ENCODE measurements around the gene PTGER1.
A peak's percentile ranks its signal among the peaks of the same experiment; 100 is the strongest.

Gene PTGER1

DNA sequence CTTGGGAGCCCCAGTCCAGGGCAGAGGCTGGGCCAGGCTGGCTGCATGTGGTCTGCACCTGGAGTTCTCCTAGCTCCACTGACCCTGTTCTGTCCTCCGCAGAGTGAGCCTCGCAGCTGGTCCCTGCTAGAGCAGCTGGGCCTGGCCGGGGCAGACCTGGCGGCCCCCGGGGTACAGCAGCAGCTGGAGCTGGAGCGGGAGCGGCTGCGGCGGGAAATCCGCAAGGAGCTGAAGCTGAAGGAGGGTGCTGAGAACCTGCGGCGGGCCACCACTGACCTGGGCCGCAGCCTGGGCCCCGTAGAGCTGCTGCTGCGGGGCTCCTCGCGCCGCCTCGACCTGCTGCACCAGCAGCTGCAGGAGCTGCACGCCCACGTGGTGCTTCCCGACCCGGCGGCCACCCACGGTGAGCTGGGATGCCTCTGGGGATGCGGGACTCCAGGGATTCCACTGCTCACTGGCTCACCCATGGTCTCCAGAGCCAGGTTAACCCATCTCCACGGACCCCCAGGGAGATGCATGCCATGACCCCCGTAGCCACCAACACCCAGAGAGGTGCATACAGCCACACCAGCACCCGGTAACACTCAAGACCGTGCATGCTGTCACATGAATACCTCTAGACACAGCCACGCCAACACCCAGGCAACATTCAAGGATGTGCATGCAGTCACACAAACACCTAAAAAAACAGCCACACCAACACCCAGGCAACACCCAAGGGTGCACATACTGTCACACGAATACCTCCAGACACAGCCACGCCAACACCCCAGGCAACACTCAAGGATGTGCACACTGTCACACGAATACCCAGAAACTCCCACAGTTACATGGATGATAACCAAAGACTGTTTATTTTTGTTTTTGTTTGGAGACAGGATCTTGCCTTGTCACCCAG lies 33.9 kb downstream of the PTGER1 start:
- Histone ChIP-seq H3K27ac (ENCODE audit: low read depth, low read length) (no peak overlapping the region), H3K9me3 (ENCODE audit: control insufficient read depth in 1 of 2, low read length in 2 of 2) (no peaks in the 10 kb centered on the region), H3K4me3 (ENCODE audit: low read depth in 1 of 2, low read length in 2 of 2) (peak overlapping the region in 1 of 2 donors; percentile 48), H3K9ac (ENCODE audit: low read depth in 1 of 2, low read length in 2 of 2) (no peak overlapping the region), H3K36me3 (ENCODE audit: control insufficient read depth in 1 of 2, insufficient read depth in 2 of 2, low read length in 2 of 2) (peaks cover 15 to 31% of the 10 kb centered on the region in 2 donors), H3K4me1 (ENCODE audit: control insufficient read depth in 1 of 2, insufficient read depth in 2 of 2, low read length in 2 of 2) (peaks cover 4 to 18% of the 10 kb centered on the region in 2 donors), H3K27me3 (ENCODE audit: control insufficient read depth in 1 of 2, insufficient read depth in 2 of 2, low read length in 2 of 2) (no peaks in the 10 kb centered on the region)

DNA sequence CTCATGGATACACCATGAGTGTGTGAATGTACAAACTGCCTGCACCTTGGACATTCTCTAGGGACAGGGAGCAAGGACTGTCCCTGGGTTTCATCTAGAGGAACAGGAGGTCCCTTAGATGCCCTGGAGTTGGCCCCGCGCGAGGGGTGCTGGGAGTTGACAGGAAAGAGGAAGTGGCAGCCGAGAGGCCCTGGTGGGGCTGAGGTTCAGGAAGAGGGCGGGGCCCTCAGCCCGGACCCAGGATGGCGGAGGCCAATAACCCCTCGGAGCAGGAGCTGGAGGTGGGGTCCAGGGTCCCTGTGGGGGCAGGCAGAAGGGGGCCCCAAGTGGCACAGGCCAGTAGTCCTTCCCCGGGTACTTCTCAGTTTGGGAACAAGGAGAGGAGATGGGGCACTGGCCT lies 35.1 kb downstream of the PTGER1 start:
- peak overlapping the region in 1 of 2 donors; percentile 38 for H3K9ac ChIP-seq (ENCODE audit: low read depth in 1 of 2, low read length in 2 of 2)
- no peaks in the 10 kb centered on the region for H3K27me3 ChIP-seq (ENCODE audit: control insufficient read depth in 1 of 2, insufficient read depth in 2 of 2, low read length in 2 of 2)
- peaks cover 4 to 23% of the 10 kb centered on the region in 2 donors for H3K4me1 ChIP-seq (ENCODE audit: control insufficient read depth in 1 of 2, insufficient read depth in 2 of 2, low read length in 2 of 2)
- H3K36me3 ChIP-seq (ENCODE audit: control insufficient read depth in 1 of 2, insufficient read depth in 2 of 2, low read length in 2 of 2) = peaks cover 15 to 26% of the 10 kb centered on the region in 2 donors
- H3K4me3 ChIP-seq (ENCODE audit: low read depth in 1 of 2, low read length in 2 of 2) = peak overlapping the region; percentile 48 to 64
- H3K9me3 ChIP-seq (ENCODE audit: control insufficient read depth in 1 of 2, low read length in 2 of 2) = no peaks in the 10 kb centered on the region
- H3K27ac ChIP-seq (ENCODE audit: low read depth, low read length) = no peak overlapping the region

DNA sequence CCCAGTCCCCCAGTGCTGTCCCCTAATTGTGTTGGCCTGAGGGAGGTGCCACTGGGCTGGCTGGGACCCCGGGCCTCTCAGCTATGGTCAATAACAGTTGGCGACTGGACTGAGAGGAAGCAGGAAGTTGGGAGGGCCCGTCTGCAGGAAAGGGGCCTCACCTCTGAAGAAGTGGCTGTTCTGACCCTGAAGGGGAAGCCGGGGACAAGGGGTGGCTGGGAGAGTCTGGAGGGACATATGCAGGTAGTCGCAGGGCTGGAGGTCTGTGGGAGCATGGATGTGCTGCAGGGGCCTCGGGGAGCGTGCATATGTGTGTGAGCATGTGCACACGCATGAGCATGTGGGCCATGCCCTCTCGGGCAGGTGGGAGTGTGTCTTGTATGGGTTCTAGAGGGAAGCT lies 36.1 kb downstream of the PTGER1 start:
- H3K27ac ChIP-seq (ENCODE audit: low read depth, low read length) = no peak overlapping the region
- H3K4me1 ChIP-seq (ENCODE audit: control insufficient read depth in 1 of 2, insufficient read depth in 2 of 2, low read length in 2 of 2) = peaks cover 15 to 34% of the 10 kb centered on the region in 2 donors

DNA sequence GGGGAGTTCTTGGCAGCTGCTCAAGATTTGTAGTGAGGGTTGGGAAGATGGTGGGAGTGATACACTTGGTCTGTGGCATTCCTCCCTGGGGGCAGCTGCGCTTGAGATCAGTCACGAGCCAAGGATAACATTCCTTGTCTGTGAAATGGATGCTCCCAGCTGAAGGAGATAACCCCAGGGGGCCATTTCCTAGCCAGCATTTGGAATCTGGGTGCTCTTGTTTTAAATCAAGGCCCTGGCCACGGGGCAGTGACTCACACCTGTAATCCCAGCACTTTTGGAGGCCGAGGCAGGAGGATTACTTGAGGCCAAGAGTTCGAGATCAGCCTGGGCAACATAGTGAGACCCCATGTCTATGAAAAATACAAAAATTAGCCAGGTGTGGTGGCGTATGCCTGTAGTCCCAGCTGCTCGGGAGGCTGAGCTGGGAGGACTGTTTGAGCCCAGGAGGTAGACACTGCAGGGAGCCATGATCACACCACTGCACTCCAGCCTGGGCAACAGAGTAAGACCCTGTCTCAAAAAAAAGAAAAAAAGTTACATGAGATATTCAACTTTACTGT lies 37.5 kb downstream of the PTGER1 start:
- Histone ChIP-seq H3K27me3 (ENCODE audit: control insufficient read depth in 1 of 2, insufficient read depth in 2 of 2, low read length in 2 of 2) (no peaks in the 10 kb centered on the region), H3K27ac (ENCODE audit: low read depth, low read length) (no peak overlapping the region), H3K4me1 (ENCODE audit: control insufficient read depth in 1 of 2, insufficient read depth in 2 of 2, low read length in 2 of 2) (peaks cover 19 to 38% of the 10 kb centered on the region in 2 donors), H3K36me3 (ENCODE audit: control insufficient read depth in 1 of 2, insufficient read depth in 2 of 2, low read length in 2 of 2) (peaks cover under 1 to 7% of the 10 kb centered on the region in 2 donors), H3K4me3 (ENCODE audit: low read depth in 1 of 2, low read length in 2 of 2) (no peak overlapping the region), H3K9me3 (ENCODE audit: control insufficient read depth in 1 of 2, low read length in 2 of 2) (no peaks in the 10 kb centered on the region), H3K9ac (ENCODE audit: low read depth in 1 of 2, low read length in 2 of 2) (no peak overlapping the region)

More for the DNA sequence above, 36.1 kb downstream of the PTGER1 start:
- peaks cover 12 to 19% of the 10 kb centered on the region in 2 donors for H3K36me3 ChIP-seq (ENCODE audit: control insufficient read depth in 1 of 2, insufficient read depth in 2 of 2, low read length in 2 of 2)
- no peaks in the 10 kb centered on the region for H3K9me3 ChIP-seq (ENCODE audit: control insufficient read depth in 1 of 2, low read length in 2 of 2)
- H3K4me3 ChIP-seq (ENCODE audit: low read depth in 1 of 2, low read length in 2 of 2) = no peak overlapping the region
- H3K27me3 ChIP-seq (ENCODE audit: control insufficient read depth in 1 of 2, insufficient read depth in 2 of 2, low read length in 2 of 2) = no peaks in the 10 kb centered on the region
- no peak overlapping the region for H3K9ac ChIP-seq (ENCODE audit: low read depth in 1 of 2, low read length in 2 of 2)

DNA sequence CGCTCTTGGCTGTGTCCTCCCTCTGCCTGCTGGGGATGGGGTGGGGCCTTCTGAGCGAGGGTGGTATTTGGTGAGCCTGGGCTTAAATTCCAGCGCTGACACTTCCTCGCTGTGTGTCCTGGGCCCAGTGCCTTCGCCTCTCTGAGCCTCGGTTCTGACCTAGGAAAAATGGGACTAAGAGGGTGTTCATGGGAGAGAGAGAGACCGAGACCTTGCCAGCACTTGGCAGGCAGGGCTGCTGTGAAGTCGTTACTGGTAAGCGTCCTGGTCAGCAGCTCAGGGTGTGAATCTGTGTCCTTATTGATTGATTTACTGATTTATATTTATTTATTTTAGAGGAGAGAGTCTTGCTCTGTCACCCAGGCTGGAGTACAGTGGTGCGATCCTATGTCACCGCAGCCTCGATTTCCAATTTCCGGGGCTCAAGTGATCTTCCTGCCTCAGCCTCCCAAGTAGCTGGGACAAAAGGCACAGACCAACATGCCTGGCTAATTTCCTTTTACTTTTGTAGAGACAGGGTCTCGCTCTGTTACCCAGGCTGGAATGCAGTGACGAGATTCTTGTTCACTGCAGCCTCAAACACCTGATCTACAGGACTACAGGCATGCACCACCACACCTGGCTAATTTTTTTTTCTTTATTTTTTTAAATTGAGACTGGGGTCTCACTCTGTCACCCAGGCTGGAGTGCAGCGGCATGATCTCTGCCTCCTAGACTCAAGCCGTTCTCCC lies 39.7 kb downstream of the PTGER1 start:
- Histone ChIP-seq H3K9me3 (ENCODE audit: control insufficient read depth in 1 of 2, low read length in 2 of 2) (no peaks in the 10 kb centered on the region), H3K27me3 (ENCODE audit: control insufficient read depth in 1 of 2, insufficient read depth in 2 of 2, low read length in 2 of 2) (no peaks in the 10 kb centered on the region), H3K4me3 (ENCODE audit: low read depth in 1 of 2, low read length in 2 of 2) (no peak overlapping the region), H3K27ac (ENCODE audit: low read depth, low read length) (peak overlapping the region; percentile 28), H3K36me3 (ENCODE audit: control insufficient read depth in 1 of 2, insufficient read depth in 2 of 2, low read length in 2 of 2) (no peaks in the 10 kb centered on the region), H3K4me1 (ENCODE audit: control insufficient read depth in 1 of 2, insufficient read depth in 2 of 2, low read length in 2 of 2) (peaks cover 20 to 35% of the 10 kb centered on the region in 2 donors), H3K9ac (ENCODE audit: low read depth in 1 of 2, low read length in 2 of 2) (peak overlapping the region in 1 of 2 donors; percentile 48)

DNA sequence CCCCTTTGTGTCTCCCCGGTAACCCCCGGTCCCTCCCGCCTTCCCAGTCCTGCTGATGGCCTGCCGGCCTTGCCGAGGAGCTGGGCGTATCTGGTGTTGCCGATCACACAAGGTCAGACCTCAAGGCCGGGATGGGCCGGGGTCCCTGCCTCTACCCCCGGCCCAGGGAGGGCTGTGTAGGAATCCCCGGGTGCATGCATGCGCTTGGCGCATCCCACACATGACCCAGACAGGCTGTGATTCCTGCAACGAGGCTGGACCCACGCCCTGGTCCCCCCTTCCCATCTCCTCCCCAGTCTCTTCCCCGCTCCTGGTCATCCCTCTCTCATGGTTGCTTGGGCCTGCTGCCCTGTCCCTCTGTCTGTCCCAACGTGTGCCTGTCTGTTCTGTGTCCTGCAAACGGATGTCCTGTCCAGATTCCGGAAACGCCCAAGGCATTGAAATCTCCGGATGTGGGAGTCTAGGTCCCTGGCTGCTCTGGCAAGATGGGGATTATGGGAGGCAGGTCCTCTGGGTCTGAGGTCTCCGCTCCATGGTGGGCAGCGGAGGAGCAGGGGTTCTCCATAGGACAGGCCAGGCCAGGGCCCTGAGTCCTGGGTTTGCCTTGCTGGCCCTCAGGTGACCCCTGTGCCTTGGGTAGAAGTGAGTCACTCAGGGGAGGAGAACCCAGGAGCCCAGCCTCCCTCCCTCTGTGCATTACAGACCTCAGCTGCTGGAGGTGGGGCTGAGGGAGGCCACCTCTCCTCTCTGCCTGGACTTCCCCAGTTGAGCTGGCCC lies 40.4 kb downstream of the PTGER1 start:
- peak overlapping the region; percentile 67 for H3K27ac ChIP-seq (ENCODE audit: low read depth, low read length)
- peak overlapping the region; percentile 69 to 74 for H3K4me3 ChIP-seq (ENCODE audit: low read depth in 1 of 2, low read length in 2 of 2)
- peak overlapping the region; percentile 48 to 51 for H3K9ac ChIP-seq (ENCODE audit: low read depth in 1 of 2, low read length in 2 of 2)
- peaks cover 16 to 28% of the 10 kb centered on the region in 2 donors for H3K4me1 ChIP-seq (ENCODE audit: control insufficient read depth in 1 of 2, insufficient read depth in 2 of 2, low read length in 2 of 2)
- no peaks in the 10 kb centered on the region for H3K27me3 ChIP-seq (ENCODE audit: control insufficient read depth in 1 of 2, insufficient read depth in 2 of 2, low read length in 2 of 2)
- no peaks in the 10 kb centered on the region for H3K36me3 ChIP-seq (ENCODE audit: control insufficient read depth in 1 of 2, insufficient read depth in 2 of 2, low read length in 2 of 2)
- no peaks in the 10 kb centered on the region for H3K9me3 ChIP-seq (ENCODE audit: control insufficient read depth in 1 of 2, low read length in 2 of 2)

DNA sequence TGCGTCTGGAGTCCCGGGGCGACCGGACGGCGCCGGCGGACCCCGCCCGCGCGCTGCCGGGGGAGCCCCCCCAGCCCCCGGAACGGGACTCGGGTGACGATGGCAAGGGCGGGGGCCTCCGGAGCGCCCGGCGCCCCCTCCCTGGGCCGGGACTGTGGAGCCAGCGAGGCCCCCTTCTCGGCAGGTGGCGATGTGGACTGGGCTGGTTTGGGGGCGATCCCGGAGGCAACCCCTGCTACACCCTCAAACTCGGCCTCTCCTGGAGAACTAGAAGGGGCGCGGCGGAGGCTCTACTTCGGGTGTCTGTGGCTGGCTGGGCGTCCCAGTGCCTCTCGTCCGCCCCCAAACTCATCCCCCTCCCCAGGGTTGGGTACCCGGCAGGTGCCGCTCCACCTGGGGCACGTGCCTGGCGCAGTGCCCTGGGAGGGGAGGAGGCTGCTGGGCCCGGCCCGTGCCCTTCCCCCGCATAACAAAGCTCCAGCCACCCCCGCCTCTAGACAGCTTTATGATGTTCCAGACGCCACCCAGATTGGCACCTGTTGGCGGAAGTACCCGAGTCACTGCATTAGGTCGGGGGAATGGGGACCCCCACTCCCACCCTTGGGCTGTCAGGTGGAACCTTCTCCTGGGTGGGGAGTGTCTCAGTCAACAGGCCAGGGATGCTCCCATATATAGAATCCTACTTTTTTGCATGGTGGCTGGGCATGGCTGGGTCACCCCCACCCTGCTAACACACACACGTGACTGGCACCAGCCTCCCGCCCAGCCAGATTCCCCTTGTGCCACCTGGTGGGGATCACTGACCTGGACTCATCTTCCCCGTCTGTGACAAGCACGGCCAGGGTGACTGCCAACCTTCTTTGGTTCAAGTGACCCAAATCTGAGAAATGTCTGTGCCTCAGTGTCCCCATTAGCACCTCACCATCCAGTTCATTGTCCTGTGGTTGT lies 41.3 kb downstream of the PTGER1 start:
- Histone ChIP-seq H3K9me3 (ENCODE audit: control insufficient read depth in 1 of 2, low read length in 2 of 2) (no peaks in the 10 kb centered on the region), H3K27ac (ENCODE audit: low read depth, low read length) (peak overlapping the region; percentile 62), H3K36me3 (ENCODE audit: control insufficient read depth in 1 of 2, insufficient read depth in 2 of 2, low read length in 2 of 2) (no peaks in the 10 kb centered on the region), H3K9ac (ENCODE audit: low read depth in 1 of 2, low read length in 2 of 2) (peak overlapping the region; percentile 39 to 51), H3K4me1 (ENCODE audit: control insufficient read depth in 1 of 2, insufficient read depth in 2 of 2, low read length in 2 of 2) (peaks cover 16 to 20% of the 10 kb centered on the region in 2 donors), H3K4me3 (ENCODE audit: low read depth in 1 of 2, low read length in 2 of 2) (peak overlapping the region; percentile 69 to 74), H3K27me3 (ENCODE audit: control insufficient read depth in 1 of 2, insufficient read depth in 2 of 2, low read length in 2 of 2) (no peaks in the 10 kb centered on the region)

DNA sequence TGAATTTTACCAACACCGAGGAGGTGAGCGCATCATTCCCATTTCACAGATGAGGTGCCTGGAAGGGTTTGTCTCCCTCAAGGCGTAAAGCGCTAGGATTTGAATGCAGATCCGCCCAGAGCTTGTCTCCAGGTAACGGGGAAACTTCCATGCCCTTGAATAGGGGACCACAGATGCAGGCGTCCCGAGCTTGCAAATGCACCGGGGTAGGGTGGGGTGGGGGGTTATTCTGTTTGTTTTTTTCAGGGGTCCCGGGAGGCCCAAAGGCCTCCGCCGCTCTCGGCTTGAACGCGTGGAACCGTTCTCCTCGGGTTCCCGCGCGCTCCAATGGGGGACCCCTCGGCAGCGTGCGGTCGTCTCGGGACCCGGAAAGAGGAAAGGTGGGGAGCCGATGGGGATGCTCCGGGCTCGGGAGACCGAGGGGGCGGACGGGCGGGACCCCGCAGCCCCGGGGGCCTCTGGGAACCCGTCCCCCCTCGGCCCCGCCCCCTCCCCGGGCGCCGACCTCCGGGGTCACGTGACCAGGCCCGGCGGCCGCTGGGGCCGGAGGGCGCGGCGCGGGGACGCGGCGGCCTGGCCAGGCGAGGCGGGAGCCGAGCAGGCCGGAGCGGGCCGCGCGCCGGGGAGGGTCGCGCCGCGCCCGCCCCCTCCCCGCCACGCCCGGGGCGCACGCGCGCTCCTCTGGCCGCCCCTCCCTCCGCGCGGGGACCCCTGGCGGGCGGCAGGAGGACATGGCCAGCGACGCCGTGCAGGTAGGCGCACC lies 42.2 kb downstream of the PTGER1 start, which contains the start of gene PKN1:
PKN1 (plus strand) TSS at position 516 of the 763 bp plus-strand sequence; CDS start at position 732, 216 bp downstream.
- Histone ChIP-seq H3K4me1 (ENCODE audit: control insufficient read depth in 1 of 2, insufficient read depth in 2 of 2, low read length in 2 of 2) (peaks cover 16 to 20% of the 10 kb centered on the region in 2 donors), H3K4me3 (ENCODE audit: low read depth in 1 of 2, low read length in 2 of 2) (peak within 1 kb of the TSS; percentile 69 to 74), H3K27me3 (ENCODE audit: control insufficient read depth in 1 of 2, insufficient read depth in 2 of 2, low read length in 2 of 2) (no peaks in the 10 kb centered on the region), H3K36me3 (ENCODE audit: control insufficient read depth in 1 of 2, insufficient read depth in 2 of 2, low read length in 2 of 2) (no peaks in the 10 kb centered on the region), H3K9me3 (ENCODE audit: control insufficient read depth in 1 of 2, low read length in 2 of 2) (no peaks in the 10 kb centered on the region), H3K9ac (ENCODE audit: low read depth in 1 of 2, low read length in 2 of 2) (peak within 1 kb of the TSS; percentile 39 to 51), H3K27ac (ENCODE audit: low read depth, low read length) (peak within 1 kb of the TSS; percentile 62)
